ENCODE measurements around the gene SFXN2.

SFXN2 gene

GRCh38 chr10:102763037-102763607, 48.7 kb downstream of the SFXN2 start:
- in situ Hi-C loops (cut with HindIII; ENCODE audit: low sequenced_read_pairs), result no loop called here
- H3K4me3 ChIP-seq (ENCODE audit: low read depth, low read length), result no peak overlapping the region
- no peak for DNase-seq (ENCODE audit: low read depth, low spot score)
- TF ChIP-seq CTCF (IDR thresholded peaks at IDR 0.05; ENCODE audit: low read depth, low read length), result no peak

GRCh38 chr10:102764470-102765161, 50.2 kb downstream of the SFXN2 start:
- TF ChIP-seq CTCF (IDR thresholded peaks at IDR 0.05; ENCODE audit: low read depth, low read length), result no peak
- H3K4me3 ChIP-seq (ENCODE audit: low read depth, low read length), result no peak overlapping the region
- in situ Hi-C loops (cut with HindIII; ENCODE audit: low sequenced_read_pairs), result no loop called here
- DNase-seq (ENCODE audit: low read depth, low spot score), result no peak

- no peak for DNase-seq (ENCODE audit: low read depth, low spot score)
- H3K4me3 ChIP-seq (ENCODE audit: low read depth, low read length), result no peak overlapping the region
- in situ Hi-C loops (cut with HindIII; ENCODE audit: low sequenced_read_pairs), result no loop called here
- TF ChIP-seq CTCF (IDR thresholded peaks at IDR 0.05; ENCODE audit: low read depth, low read length), result no peak
These were observed 50.9 kb downstream of the SFXN2 start for GRCh38 chr10:102765336-102765735.

GRCh38 chr10:102767428-102768160, 53.2 kb downstream of the SFXN2 start:
- in situ Hi-C loops (cut with HindIII; ENCODE audit: low sequenced_read_pairs), result no loop called here
- TF ChIP-seq CTCF (IDR thresholded peaks at IDR 0.05; ENCODE audit: low read depth, low read length), result no peak
- no peak for DNase-seq (ENCODE audit: low read depth, low spot score)
- no peak overlapping the region for H3K4me3 ChIP-seq (ENCODE audit: low read depth, low read length)

GRCh38 chr10:102769375-102770107, 55.1 kb downstream of the SFXN2 start:
- no peak for TF ChIP-seq CTCF (IDR thresholded peaks at IDR 0.05; ENCODE audit: low read depth, low read length)
- no peak overlapping the region for H3K4me3 ChIP-seq (ENCODE audit: low read depth, low read length)
- no peak for DNase-seq (ENCODE audit: low read depth, low spot score)
- in situ Hi-C loops (cut with HindIII; ENCODE audit: low sequenced_read_pairs), result no loop called here

GRCh38 chr10:102770108-102770482, 55.7 kb downstream of the SFXN2 start:
- no peak for DNase-seq (ENCODE audit: low read depth, low spot score)
- TF ChIP-seq CTCF (IDR thresholded peaks at IDR 0.05; ENCODE audit: low read depth, low read length), result no peak
- no peak overlapping the region for H3K4me3 ChIP-seq (ENCODE audit: low read depth, low read length)
- in situ Hi-C loops (cut with HindIII; ENCODE audit: low sequenced_read_pairs), result no loop called here
